Tibial nerve (tissue), 4 donors: ENCODE measurements around the gene MARCHF2.

Source experiments
- CTCF ChIP-seq, 5 experiments: fragments of 200-600 bp in 3 of 5; fragments of 450-650 bp in 2 of 5; sonication (generic) in 3 of 5; IDR thresholded peaks; one replicate each; pipeline ENCODE4 v1.5.1; 2016 to 2019; ENCODE audit warnings: antibody characterized with exemption in 5 of 5, mild to moderate bottlenecking in 3 of 5, moderate library complexity in 2 of 5
- EP300 ChIP-seq, 2 donors: sonication (generic); formaldehyde crosslinking; IDR thresholded peaks; one replicate each; pipeline ENCODE4 v1.6.1; 2017; ENCODE audit warnings: antibody characterized with exemption in 2 of 2, mild to moderate bottlenecking in 1 of 2

GRCh38 chr19:8371011-8371804, 41.9 kb upstream of the MARCHF2 start:
- TF ChIP-seq CTCF (IDR thresholded peaks at IDR 0.05), result no peak
- no peak for TF ChIP-seq EP300 (IDR thresholded peaks at IDR 0.05)
